H9 (cell line): Measurements from ENCODE around the gene WDR13. TPM values are rescaled to one million over a fixed set of nuclear protein-coding genes. Genes with fewer than 3 reads are reported as not detected.

Experiments used
- DNase-seq: peaks from one replicate; pipeline ENCODE4 v3.0.0-alpha.2; 2017
- H2AFZ ChIP-seq: one replicate; pipeline ENCODE4 v1.6.1; 2013; ENCODE audit warnings: mild to moderate bottlenecking, low read length, control low read depth, moderate library complexity
- H2AK5ac ChIP-seq: 2 replicates; pipeline ENCODE4 v1.6.1; 2013; ENCODE audit warnings: low read length, control low read depth, mixed read lengths; ENCODE audit not compliant: insufficient read length
- H2BK120ac ChIP-seq: one replicate; pipeline ENCODE4 v1.6.1; 2013; ENCODE audit warnings: low read depth, mild to moderate bottlenecking, low read length, control low read depth, inconsistent platforms; ENCODE audit not compliant: poor library complexity, severe bottlenecking
- H2BK12ac ChIP-seq: 2 replicates; pipeline ENCODE4 v1.6.1; 2013; ENCODE audit warnings: low read length, control low read depth, mixed read lengths, low read depth; ENCODE audit not compliant: insufficient read length
- H2BK15ac ChIP-seq: 2 replicates; pipeline ENCODE4 v1.6.1; 2013; ENCODE audit warnings: low read depth, low read length, control low read depth
- H2BK20ac ChIP-seq: one replicate; pipeline ENCODE4 v1.6.1; 2013; ENCODE audit warnings: low read depth, mild to moderate bottlenecking, low read length, control low read depth, inconsistent platforms; ENCODE audit not compliant: poor library complexity, severe bottlenecking
- H2BK5ac ChIP-seq: 2 replicates; pipeline ENCODE4 v1.6.1; 2013; ENCODE audit warnings: low read length, control low read depth, mixed read lengths; ENCODE audit not compliant: insufficient read length
- H3K14ac ChIP-seq: 2 replicates; pipeline ENCODE4 v1.6.1; 2013; ENCODE audit warnings: low read length, control low read depth; ENCODE audit not compliant: insufficient read depth
- H3K18ac ChIP-seq: 2 replicates; pipeline ENCODE4 v1.6.1; 2013; ENCODE audit warnings: low read depth, mild to moderate bottlenecking, mixed read lengths, low read length, control low read depth; ENCODE audit not compliant: insufficient read length
- H3K23ac ChIP-seq: 2 replicates; pipeline ENCODE4 v1.6.1; 2013; ENCODE audit warnings: low read length, control low read depth, mixed read lengths, low read depth; ENCODE audit not compliant: insufficient read length
- H3K23me2 ChIP-seq: 2 replicates; pipeline ENCODE4 v1.6.1; 2013; ENCODE audit warnings: low read depth, mild to moderate bottlenecking, mixed read lengths, low read length, control low read depth; ENCODE audit not compliant: insufficient read length, poor library complexity, severe bottlenecking
- H3K27ac ChIP-seq: 2 replicates; pipeline ENCODE4 v1.5.1; 2013; ENCODE audit warnings: low read length, control low read depth, mixed read lengths, low read depth; ENCODE audit not compliant: insufficient read length
- H3K27me3 ChIP-seq: 2 replicates; pipeline ENCODE4 v1.6.1; 2013; ENCODE audit warnings: low read length, control low read depth, inconsistent platforms; ENCODE audit not compliant: insufficient read depth
- H3K4ac ChIP-seq: 2 replicates; pipeline ENCODE4 v1.6.1; 2013; ENCODE audit warnings: low read depth, mild to moderate bottlenecking, control low read depth, inconsistent platforms, low read length, moderate library complexity
- H3K4me1 ChIP-seq: 2 replicates; pipeline ENCODE4 v1.6.1; 2013; ENCODE audit warnings: low read length, control low read depth, inconsistent platforms; ENCODE audit not compliant: insufficient read depth
- H3K4me2 ChIP-seq: 2 replicates; pipeline ENCODE4 v1.6.1; 2013; ENCODE audit warnings: low read length, control low read depth, mixed read lengths; ENCODE audit not compliant: insufficient read length, insufficient read depth
- H3K56ac ChIP-seq: 2 replicates; pipeline ENCODE4 v1.6.1; 2013; ENCODE audit warnings: low read depth, mild to moderate bottlenecking, mixed read lengths, low read length, control low read depth; ENCODE audit not compliant: insufficient read length
- H3K79me1 ChIP-seq: 2 replicates; pipeline ENCODE4 v1.6.1; 2013; ENCODE audit warnings: low read depth, mild to moderate bottlenecking, moderate library complexity, low read length, control low read depth, inconsistent platforms; ENCODE audit not compliant: insufficient read depth, poor library complexity, severe bottlenecking
- H3K79me2 ChIP-seq: 2 replicates; pipeline ENCODE4 v1.6.1; 2013; ENCODE audit warnings: low read length, control low read depth, inconsistent platforms; ENCODE audit not compliant: insufficient read depth
- H3K9ac ChIP-seq: 2 replicates; pipeline ENCODE4 v1.6.1; 2013; ENCODE audit warnings: low read length, control low read depth, mixed read lengths; ENCODE audit not compliant: insufficient read length; ENCODE audit errors: extremely low read depth
- H3K9me3 ChIP-seq: one replicate; pipeline ENCODE4 v1.6.1; 2013; ENCODE audit warnings: low read depth, low read length, inconsistent platforms; ENCODE audit not compliant: control insufficient read depth
- H3T11ph ChIP-seq: one replicate; pipeline ENCODE4 v1.6.1; 2013; ENCODE audit warnings: mild to moderate bottlenecking, low read length, control low read depth, inconsistent platforms
- H4K20me1 ChIP-seq: one replicate; pipeline ENCODE4 v1.6.1; 2013; ENCODE audit not compliant: control insufficient read depth, insufficient read length, insufficient read depth
- H4K5ac ChIP-seq: 2 replicates; pipeline ENCODE4 v1.6.1; 2013; ENCODE audit warnings: low read depth, mild to moderate bottlenecking, mixed read lengths, low read length, control low read depth; ENCODE audit not compliant: insufficient read length
- H4K8ac ChIP-seq: replicated peaks from 2 replicates; pipeline ENCODE4 v1.6.1; 2013; ENCODE audit warnings: low read length, control low read depth, mixed read lengths, low read depth; ENCODE audit not compliant: insufficient read length
- H4K91ac ChIP-seq: 2 replicates; pipeline ENCODE4 v1.6.1; 2013; ENCODE audit warnings: low read depth, mild to moderate bottlenecking, moderate library complexity, mixed read lengths, low read length, control low read depth; ENCODE audit not compliant: insufficient read length
- H3K27ac Mint-ChIP-seq, 3 experiments: 2 replicates in 2 of 3; 3 replicates in 1 of 3; pipeline ENCODE4 v1.8.0; 2020 to 2021; ENCODE audit warnings: mixed read lengths in 3 of 3, mild to moderate bottlenecking in 1 of 3, moderate library complexity in 1 of 3
- H3K27me3 Mint-ChIP-seq: 2 replicates; pipeline ENCODE4 v1.8.0; 2021; ENCODE audit warnings: low read depth, mild to moderate bottlenecking, moderate library complexity, mixed read lengths
- H3K36me3 Mint-ChIP-seq, 3 experiments: 2 replicates in 2 of 3; 3 replicates in 1 of 3; pipeline ENCODE4 v1.8.0; 2020 to 2021; ENCODE audit warnings: low read depth in 3 of 3, mixed read lengths in 3 of 3; ENCODE audit not compliant: insufficient read depth in 1 of 3
- H3K4me1 Mint-ChIP-seq, 2 experiments: 2 replicates each; pipeline ENCODE4 v1.8.0; 2020; ENCODE audit warnings: mixed read lengths in 2 of 2
- H3K4me3 Mint-ChIP-seq, 2 experiments: 2 replicates in 1 of 2; 3 replicates in 1 of 2; pipeline ENCODE4 v1.8.0; 2020 to 2021; ENCODE audit warnings: mild to moderate bottlenecking in 2 of 2, mixed read lengths in 2 of 2, moderate library complexity in 1 of 2
- H3K9me3 Mint-ChIP-seq, 2 experiments: 2 replicates in 1 of 2; 3 replicates in 1 of 2; pipeline ENCODE4 v1.8.0; 2020; ENCODE audit warnings: mild to moderate bottlenecking in 2 of 2, mixed read lengths in 2 of 2, moderate library complexity in 1 of 2
- CTCF ChIP-seq: fragments of 200-600 bp; sonication (generic); conservative IDR thresholded peaks from 3 replicates; pipeline ENCODE4 v1.8.0; 2021; ENCODE audit warnings: antibody characterized with exemption, mild to moderate bottlenecking
- WGBS: extraction: QIAGEN DNeasy Blood & Tissue Kit; methylation state at CpG from one replicate; pipeline ENCODE4 v1.1.7; 2013; ENCODE audit warnings: missing lambda C conversion rate, low lambda C conversion rate, mixed read lengths; ENCODE audit not compliant: insufficient read length; ENCODE audit errors: extremely low coverage; 5-methylcytosine and 5-hydroxymethylcytosine counted together
- total RNA-seq: library from RNA; stranded (reverse); gene quantifications from 2 replicates; pipeline ENCODE4 v1.2.1, GENCODE V29; 2021

Gene WDR13
- total RNA-seq, 1 experiment from 2014 or later, result 29.4 TPM

DNA sequence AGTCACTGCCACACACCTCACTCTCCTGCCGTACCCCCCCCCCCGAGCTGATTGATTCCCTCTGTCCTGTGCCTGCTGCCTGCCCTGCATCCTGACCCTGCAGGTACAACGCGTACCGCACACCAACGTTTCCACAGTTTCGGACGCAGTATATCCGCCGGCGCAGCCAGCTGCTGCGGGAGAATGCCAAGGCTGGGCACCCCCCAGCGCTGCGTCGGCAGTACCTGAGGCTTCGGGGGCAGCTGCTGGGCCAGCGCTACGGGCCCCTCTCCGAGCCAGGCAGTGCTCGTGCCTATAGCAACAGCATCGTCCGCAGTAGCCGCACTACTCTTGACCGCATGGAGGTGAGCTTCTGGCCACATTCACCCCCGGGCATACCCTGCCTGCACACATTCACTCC, 1.3 kb downstream of the WDR13 start:
- Histone ChIP-seq H2AK5ac (no peak overlapping the region), H2BK12ac (no peak overlapping the region), H4K5ac (no peak overlapping the region), H4K8ac (no peak overlapping the region), H3K23me2 (no peaks in the 10 kb centered on the region), H3K23ac (no peak overlapping the region), H3K79me1 (no peaks in the 10 kb centered on the region), H2BK20ac (no peak overlapping the region), H4K20me1 (no peaks in the 10 kb centered on the region), H2BK120ac (no peak overlapping the region), H3K18ac (no peak overlapping the region), H2BK15ac (no peak overlapping the region), H3K79me2 (no peaks in the 10 kb centered on the region), H3K4ac (no peak overlapping the region), H3K9ac (no peak overlapping the region), H3K27me3 (no peaks in the 10 kb centered on the region), H3K4me2 (peak overlapping the region; percentile 58), H3K4me1 (no peaks in the 10 kb centered on the region), H3K27ac (no peak overlapping the region), H4K91ac (no peak overlapping the region), H2BK5ac (no peak overlapping the region), H3K56ac (no peak overlapping the region), H3K14ac (no peak overlapping the region), H3T11ph (no peak overlapping the region), H2AFZ (no peak overlapping the region), H3K9me3 (peaks cover 23% of the 10 kb centered on the region)
- no peak for TF ChIP-seq CTCF
- Mint-ChIP-seq H3K4me1 (peaks cover 2 to 4% of the 10 kb centered on the region in 2 experiments; a peak in 3 of 4 replicates), H3K36me3 (peaks cover 6 to 30% (median 21%) of the 10 kb centered on the region in 3 experiments), H3K27me3 (no peaks in the 10 kb centered on the region; the same call in 1 of the 2 replicates), H3K27ac (0 out of 7 replicates have a peak overlapping the region, but pooled peaks of 1 of the 3 experiments have one; percentile 59), H3K9me3 (peaks cover 53 to 67% of the 10 kb centered on the region in 2 experiments), H3K4me3 (peak overlapping the region; percentile 92 to 96; a peak in 3 of 5 replicates)
- no CpG with 5 or more reads among the region's 25 CpGs for WGBS
- DNase-seq, result no peak
